SK-N-SH treated with all-trans-retinoic acid at 6 μM for 48 hours (cell line): ENCODE data around the gene FGF6.

Experiments
- ATAC-seq: fragments of 200-7000 bp; cut with Tn5 transposase; 3 replicates; pipeline ENCODE4 v1.9.1; 2020; ENCODE audit warnings: mild to moderate bottlenecking, moderate library complexity
- CREB5 ChIP-seq: fragments of 250-450 bp; sonication (Bioruptor Pico); IDR thresholded peaks from 2 replicates; pipeline ENCODE4 v1.5.1; 2020; ENCODE audit warnings: low read depth, mild to moderate bottlenecking, moderate library complexity
- CSDC2 ChIP-seq: fragments of 250-450 bp; sonication (Bioruptor Pico); IDR thresholded peaks from 2 replicates; pipeline ENCODE4 v1.5.0; 2020; ENCODE audit warnings: mild to moderate bottlenecking, moderate library complexity
- CSRNP3 ChIP-seq: fragments of 250-450 bp; sonication (Bioruptor Pico); IDR thresholded peaks from 2 replicates; pipeline ENCODE4 v1.5.1; 2021; ENCODE audit warnings: mild to moderate bottlenecking, moderate library complexity
- ESRRG ChIP-seq: fragments of 250-450 bp; sonication (Bioruptor Pico); IDR thresholded peaks from 2 replicates; pipeline ENCODE4 v1.6.1; 2021; ENCODE audit warnings: mild to moderate bottlenecking
- GLIS3 ChIP-seq: fragments of 250-450 bp; sonication (Bioruptor Pico); IDR thresholded peaks from 2 replicates; pipeline ENCODE4 v1.5.0; 2020; ENCODE audit warnings: mild to moderate bottlenecking, moderate library complexity
- PATZ1 ChIP-seq: fragments of 250-450 bp; sonication (Bioruptor Pico); IDR thresholded peaks from 2 replicates; pipeline ENCODE4 v1.8.0; 2020; ENCODE audit warnings: mild to moderate bottlenecking, moderate library complexity, borderline replicate concordance
- POU6F1 ChIP-seq: fragments of 250-450 bp; sonication (Bioruptor Pico); IDR thresholded peaks from 2 replicates; pipeline ENCODE4 v1.8.0; 2021; ENCODE audit warnings: low read depth, mild to moderate bottlenecking, moderate library complexity, borderline replicate concordance
- PPARA ChIP-seq: fragments of 250-450 bp; sonication (Bioruptor Pico); IDR thresholded peaks from 2 replicates; pipeline ENCODE4 v1.5.0; 2020; ENCODE audit warnings: mild to moderate bottlenecking, borderline replicate concordance
- RARB ChIP-seq: fragments of 250-450 bp; sonication (Bioruptor Pico); IDR thresholded peaks from 2 replicates; pipeline ENCODE4 v1.8.0; 2021; ENCODE audit warnings: mild to moderate bottlenecking, moderate library complexity
- SNAI2 ChIP-seq: fragments of 250-450 bp; sonication (Bioruptor Pico); IDR thresholded peaks from 2 replicates; pipeline ENCODE4 v1.5.0; 2020; ENCODE audit warnings: mild to moderate bottlenecking, moderate library complexity
- TOX ChIP-seq: fragments of 250-450 bp; sonication (Bioruptor Pico); IDR thresholded peaks from 2 replicates; pipeline ENCODE4 v1.8.0; 2021; ENCODE audit warnings: mild to moderate bottlenecking, moderate library complexity, borderline replicate concordance
- TSHZ2 ChIP-seq: fragments of 250-450 bp; sonication (Bioruptor Pico); IDR thresholded peaks from 2 replicates; pipeline ENCODE4 v1.5.0; 2020; ENCODE audit warnings: mild to moderate bottlenecking, moderate library complexity
- ZC3H10 ChIP-seq: fragments of 250-450 bp; sonication (Bioruptor Pico); IDR thresholded peaks from 2 replicates; pipeline ENCODE4 v1.5.1; 2021; ENCODE audit warnings: mild to moderate bottlenecking, moderate library complexity
- ZFP3 ChIP-seq: fragments of 250-450 bp; sonication (Bioruptor Pico); IDR thresholded peaks from 2 replicates; pipeline ENCODE4 v1.5.0; 2020; ENCODE audit warnings: mild to moderate bottlenecking, moderate library complexity
- ZNF565 ChIP-seq: fragments of 450-650 bp; formaldehyde crosslinking; conservative IDR thresholded peaks from 2 replicates; pipeline ENCODE4 v1.5.0; 2020; ENCODE audit warnings: low read depth, mild to moderate bottlenecking, moderate library complexity
- ZNF70 ChIP-seq: fragments of 450-650 bp; formaldehyde crosslinking; IDR thresholded peaks from 2 replicates; pipeline ENCODE4 v1.5.0; 2020; ENCODE audit warnings: mild to moderate bottlenecking, moderate library complexity

The FGF6 gene

GRCh38 chr12:4441355-4442335 lies 4.0 kb downstream of the FGF6 start:
- no peak for TF ChIP-seq SNAI2
- no peak for TF ChIP-seq CSRNP3 (CRISPR knock-in tag)
- no peak for TF ChIP-seq CSDC2 (CRISPR knock-in tag)
- TF ChIP-seq TSHZ2 (CRISPR knock-in tag), result no peak
- no peak for TF ChIP-seq CREB5 (CRISPR knock-in tag)
- TF ChIP-seq PPARA (CRISPR knock-in tag), result no peak
- TF ChIP-seq ZFP3 (CRISPR knock-in tag), result no peak
- TF ChIP-seq ZNF70, result no peak
- TF ChIP-seq RARB (CRISPR knock-in tag), result no peak
- no peak for TF ChIP-seq ESRRG (CRISPR knock-in tag)
- no peak for TF ChIP-seq PATZ1 (CRISPR knock-in tag)
- ATAC-seq, result no peak

GRCh38 chr12:4440187-4440941 lies 5.3 kb downstream of the FGF6 start:
- TF ChIP-seq GLIS3 (CRISPR knock-in tag) (no peak), SNAI2 (no peak), PPARA (CRISPR knock-in tag) (no peak), ZC3H10 (CRISPR knock-in tag) (no peak), RARB (CRISPR knock-in tag) (no peak), PATZ1 (CRISPR knock-in tag) (no peak), CSRNP3 (CRISPR knock-in tag) (no peak)
- no peak for ATAC-seq

- TF ChIP-seq POU6F1 (CRISPR knock-in tag), result no peak
- TF ChIP-seq TOX (CRISPR knock-in tag), result no peak
- TF ChIP-seq ZNF565, result no peak
- TF ChIP-seq, all 23 proteins: peak for 0
- ATAC-seq, result no peak
Observed at GRCh38 chr12:4439736-4440135, 5.9 kb downstream of the FGF6 start.
